CD1c-positive myeloid dendritic cell (primary cell): Measurements from ENCODE around the gene DDOST.

Source experiments
- DNase-seq: peaks from one replicate; pipeline ENCODE4 v3.0.0-alpha.2; 2016; ENCODE audit errors: extremely low spot score

DDOST gene

DNA sequence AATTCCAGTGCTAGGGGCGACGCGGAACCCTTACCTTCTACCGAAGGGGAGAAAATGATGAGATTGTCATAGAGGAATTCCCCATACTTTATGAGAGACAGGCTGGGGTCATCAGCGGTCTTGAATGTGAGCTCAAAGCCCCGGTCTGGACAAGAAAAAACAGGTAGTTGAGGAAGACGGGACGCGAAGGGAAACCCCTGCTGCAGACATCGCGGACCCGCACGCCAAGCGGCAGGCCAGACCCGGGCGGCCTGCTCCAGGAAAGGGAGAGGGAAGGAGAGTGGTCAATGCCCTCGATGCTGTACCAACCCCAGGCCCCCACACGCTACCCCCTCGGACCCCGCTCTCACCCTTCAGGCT lies 342 bp downstream of the DDOST start:
- DNase-seq = peak; percentile 7

DNA sequence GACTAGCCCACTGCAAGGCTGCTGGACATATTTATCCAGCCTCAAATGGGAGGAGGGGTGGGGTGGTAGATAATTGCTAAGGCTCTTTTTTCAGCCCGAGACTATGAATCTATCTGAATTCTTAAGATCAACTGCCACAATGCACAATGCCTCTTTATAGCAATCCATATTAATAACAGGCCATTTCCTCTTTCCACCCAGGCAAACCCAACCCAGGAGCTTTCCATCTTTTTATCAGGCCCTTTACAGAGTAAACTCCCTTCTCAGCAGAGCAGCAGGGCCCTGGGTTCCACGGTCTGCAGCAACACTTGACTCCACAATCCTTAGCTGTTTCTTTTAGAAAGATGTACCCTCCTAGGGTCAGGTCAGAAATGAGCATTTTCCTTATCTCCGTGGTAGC lies 806 bp downstream of the DDOST start:
- DNase-seq = no peak

DNA sequence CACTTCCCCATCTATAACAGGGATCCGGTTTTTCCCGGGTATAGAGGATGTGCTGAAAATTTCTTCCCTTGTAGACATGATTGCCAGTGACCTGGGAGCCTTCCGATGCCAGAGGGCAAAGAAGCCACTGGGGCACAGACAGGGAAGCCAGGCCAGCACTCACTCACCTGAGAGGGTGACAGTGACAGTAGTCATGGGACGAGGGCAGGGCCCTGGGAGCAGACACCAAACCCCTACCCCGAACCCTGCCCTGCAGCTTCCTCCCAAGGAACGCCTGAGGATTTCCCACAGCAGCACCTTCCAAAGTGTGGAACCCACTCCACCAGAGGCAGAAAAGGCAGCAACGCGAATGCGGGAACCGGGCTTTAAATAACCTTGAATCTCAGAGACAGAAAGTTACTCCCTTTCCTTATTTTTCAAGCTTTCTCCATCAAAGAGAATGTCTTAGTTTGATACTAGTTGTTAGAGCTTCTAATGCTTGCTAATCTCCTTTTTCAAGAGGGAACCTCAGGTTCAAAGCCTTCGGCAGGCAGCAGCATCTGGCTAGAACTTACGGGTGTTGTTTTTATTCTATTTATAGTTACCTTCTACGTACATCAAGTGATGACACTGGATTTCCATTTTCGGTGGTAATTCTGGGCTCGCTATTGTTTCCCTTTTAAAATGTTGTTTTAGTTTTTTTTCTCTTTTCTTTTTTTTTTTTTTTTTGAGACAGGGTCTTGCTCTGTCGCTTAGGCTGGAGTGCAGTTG lies 2.8 kb downstream of the DDOST start:
- no peak for DNase-seq

DNA sequence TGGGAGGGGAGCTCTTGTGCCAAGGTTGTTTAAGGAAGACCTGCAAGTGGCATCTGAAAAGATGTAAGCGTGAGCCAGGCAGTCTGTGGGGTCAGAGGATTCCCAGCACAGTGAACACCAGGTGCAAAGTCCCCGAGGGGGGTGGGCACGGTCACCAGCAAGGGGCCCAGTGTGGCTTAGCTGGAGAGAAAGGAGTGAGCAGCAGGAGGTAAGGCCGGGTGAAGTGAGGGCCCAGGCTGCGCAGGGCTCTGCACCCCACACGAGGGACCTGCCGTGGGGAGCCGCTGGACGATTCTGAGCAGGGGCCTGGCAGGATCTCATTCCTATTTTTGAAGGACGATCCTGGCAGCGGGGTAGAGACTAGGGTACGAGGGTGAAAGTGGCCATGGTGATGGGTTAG lies 4.1 kb downstream of the DDOST start:
- DNase-seq = no peak

DNA sequence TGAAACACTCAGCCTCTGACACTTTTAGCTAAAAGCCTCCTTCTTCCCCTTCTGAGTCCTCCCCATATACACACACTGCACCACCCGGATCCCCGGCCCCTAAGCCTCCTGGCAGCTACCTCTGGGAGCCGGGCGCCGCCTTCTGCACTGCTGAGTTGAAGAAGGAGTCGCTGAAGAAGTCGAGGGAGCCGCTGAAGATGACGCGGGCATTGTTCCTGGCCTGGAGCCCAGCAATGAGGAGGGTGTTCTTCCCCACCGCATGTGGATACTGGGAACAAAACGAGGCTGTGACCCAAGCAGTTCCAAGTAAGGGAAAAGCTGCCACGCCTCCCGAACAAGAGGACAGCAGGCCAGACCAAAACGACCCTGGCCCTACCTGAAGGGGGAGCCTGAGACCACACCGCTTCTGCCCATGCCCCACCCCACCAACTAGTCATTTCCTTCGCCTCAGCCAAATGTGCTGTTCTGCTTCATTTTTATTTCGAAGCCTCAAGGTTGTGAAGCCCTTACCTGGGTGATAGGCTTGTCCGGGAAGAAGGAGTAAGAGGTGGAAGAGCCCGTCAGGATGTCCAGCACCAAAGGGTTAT lies 7.0 kb downstream of the DDOST start:
- DNase-seq = no peak

DNA sequence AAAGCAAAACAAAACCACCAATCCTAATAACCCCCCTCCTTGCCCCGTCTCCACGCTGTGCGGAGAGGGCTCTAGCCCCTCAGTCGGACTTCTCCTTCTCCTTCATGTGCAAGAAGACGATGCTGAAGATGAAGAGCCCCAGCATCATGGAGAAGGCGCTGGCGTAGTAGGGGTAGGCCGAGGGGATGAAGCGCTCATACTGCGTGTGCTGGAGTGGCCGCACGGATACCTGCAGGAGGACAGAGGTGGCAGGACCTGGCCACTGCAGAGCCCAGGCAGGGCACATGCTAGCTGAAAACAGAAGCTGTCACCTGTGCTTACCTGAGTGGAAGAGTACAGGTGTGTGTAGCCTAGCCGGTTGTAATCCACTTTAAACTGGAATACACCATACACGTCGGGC lies 8.9 kb downstream of the DDOST start:
- DNase-seq = no peak

DNA sequence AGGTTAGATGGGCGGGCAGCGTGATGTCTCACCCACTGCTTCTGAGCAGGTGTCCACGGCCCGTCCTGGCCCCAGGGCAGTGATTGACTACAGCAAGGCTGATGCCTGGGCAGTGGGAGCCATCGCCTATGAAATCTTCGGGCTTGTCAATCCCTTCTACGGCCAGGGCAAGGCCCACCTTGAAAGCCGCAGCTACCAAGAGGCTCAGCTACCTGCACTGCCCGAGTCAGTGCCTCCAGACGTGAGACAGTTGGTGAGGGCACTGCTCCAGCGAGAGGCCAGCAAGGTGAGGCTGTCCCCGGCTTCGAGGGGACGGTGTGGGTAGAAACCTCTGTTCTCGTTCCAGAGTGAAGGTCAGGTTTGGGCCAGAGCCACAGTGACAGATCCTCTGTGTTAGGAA lies 12.2 kb downstream of the DDOST start:
- no peak for DNase-seq

DNA sequence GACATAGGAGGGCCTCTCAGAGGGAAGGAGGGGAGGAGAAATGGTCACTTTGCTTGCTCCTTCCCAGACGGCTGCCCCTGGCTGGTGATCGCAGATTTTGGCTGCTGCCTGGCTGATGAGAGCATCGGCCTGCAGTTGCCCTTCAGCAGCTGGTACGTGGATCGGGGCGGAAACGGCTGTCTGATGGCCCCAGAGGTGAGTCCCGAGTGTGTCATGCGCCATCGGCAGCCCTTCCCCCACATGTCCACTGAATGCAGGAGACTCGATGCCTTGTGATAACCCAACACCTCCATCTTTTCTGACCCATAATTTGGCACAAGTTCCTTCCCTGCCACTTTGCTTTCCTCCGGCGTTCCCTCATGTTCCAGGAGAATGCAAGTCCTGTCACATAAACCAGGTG lies 12.7 kb downstream of the DDOST start:
- no peak for DNase-seq

DNA sequence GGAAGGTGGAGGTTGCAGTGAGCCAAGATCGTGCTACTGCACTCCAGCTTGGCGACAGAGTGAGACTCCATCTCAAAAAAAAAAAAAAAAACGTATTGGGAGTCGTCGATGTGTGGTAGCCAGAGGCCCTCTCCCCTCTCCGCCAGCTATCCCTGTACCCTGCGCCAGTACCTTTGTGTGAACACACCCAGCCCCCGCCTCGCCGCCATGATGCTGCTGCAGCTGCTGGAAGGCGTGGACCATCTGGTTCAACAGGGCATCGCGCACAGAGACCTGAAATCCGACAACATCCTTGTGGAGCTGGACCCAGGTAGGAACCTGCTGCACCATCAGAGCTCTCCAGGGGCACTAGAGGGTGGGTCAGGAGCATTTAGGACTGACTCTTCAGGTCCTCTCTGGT lies 15.8 kb downstream of the DDOST start:
- no peak for DNase-seq

DNA sequence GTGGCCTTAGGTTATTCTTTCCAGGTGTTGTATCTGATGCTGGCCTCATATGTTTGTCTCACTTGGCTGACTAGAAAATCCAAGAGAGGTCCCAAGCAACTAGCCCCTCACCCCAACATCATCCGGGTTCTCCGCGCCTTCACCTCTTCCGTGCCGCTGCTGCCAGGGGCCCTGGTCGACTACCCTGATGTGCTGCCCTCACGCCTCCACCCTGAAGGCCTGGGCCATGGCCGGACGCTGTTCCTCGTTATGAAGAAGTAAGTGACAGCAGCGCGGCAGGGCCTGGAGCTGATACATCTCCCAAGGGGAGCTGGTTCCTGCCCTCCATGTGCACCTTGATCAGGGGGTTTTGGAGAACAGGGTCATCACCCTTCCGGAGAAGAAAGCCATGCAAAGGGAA lies 16.8 kb downstream of the DDOST start:
- DNase-seq = no peak

DNA sequence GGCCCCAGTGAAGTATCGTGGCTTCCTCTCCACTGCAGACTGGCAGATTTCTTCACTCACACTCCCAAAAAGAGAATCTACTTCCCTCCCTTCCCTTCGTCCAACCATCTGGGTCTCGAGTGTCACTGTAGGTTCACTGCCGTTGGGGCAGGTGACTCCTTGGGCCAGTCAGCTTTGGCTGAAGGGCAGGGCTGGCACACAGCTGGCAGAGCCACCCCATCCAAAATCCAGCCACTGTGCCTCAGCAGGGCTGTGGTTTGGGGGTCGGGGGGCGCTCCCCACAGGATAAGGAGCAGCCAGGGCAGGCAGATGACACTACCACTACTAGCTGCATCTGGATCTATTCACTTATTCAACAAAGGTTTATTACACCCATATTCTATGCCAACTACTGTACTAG lies 18.1 kb downstream of the DDOST start:
- no peak for DNase-seq

DNA sequence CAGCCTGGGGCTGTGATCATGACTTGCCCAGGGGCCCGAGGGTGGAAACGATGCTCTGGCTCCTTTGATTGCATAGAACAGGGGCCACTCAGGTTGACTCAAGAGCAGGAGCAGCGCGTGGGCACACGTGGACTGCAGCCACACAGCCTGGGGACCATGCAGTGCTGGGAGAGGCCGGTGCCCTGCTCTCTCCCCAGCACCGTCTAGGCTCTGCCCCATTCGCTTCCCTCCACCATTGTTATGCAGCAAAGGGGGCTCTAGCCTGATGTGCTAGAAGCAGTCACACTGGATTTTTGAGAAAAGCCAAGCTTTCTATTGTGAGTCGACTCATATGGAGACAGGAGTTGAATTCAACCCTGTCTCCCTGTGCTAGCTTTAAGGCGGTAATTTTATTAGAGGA lies 19.2 kb downstream of the DDOST start:
- no peak for DNase-seq

DNA sequence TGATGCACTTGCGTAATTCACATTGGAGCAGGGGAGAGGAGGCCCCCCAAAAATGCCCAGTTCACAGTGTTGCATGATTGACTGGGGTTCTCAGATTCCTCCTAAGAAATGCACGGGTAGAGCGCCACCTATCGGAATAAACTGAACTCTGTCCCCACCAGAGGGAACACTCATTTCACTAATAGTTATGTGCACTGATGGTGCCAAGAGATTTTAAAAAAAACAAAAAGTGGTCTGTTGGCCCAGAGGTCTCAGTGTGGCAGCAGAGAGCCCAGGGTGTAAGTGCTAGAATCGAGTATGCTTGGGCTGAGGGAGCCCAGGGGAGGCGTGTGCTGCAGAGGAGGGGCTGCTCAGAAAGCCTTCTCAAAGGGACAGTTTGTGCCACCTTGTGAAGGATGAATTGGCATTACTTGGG lies 21.0 kb downstream of the DDOST start:
- DNase-seq = peak; percentile 77

DNA sequence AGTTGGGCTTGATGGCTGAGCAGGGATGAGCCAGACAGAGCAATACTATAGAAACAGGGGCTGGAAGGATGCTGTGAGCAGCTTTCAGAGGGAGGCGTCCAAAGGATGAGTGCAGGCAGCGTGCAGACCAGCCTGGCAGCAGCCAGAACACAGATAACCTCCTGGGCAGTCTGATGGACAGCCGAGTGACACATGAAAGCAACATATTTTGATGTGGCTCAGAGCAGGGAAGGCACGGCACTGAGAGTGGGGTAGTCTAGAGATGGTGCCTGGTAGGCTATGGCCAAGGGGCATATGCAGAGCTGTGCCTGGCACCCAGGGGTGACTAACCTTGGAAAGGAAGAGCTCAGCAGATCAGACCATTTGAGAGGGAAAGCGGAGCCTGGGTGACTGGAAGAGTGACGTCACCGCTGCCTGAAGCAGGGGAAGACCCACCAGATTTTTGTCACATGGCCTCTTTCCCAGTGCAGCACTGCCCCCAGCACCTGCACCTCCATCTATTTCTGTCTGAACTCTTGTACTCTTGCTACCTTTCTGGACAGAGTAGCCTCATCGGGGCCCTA lies 24.3 kb downstream of the DDOST start:
- DNase-seq = no peak

DNA sequence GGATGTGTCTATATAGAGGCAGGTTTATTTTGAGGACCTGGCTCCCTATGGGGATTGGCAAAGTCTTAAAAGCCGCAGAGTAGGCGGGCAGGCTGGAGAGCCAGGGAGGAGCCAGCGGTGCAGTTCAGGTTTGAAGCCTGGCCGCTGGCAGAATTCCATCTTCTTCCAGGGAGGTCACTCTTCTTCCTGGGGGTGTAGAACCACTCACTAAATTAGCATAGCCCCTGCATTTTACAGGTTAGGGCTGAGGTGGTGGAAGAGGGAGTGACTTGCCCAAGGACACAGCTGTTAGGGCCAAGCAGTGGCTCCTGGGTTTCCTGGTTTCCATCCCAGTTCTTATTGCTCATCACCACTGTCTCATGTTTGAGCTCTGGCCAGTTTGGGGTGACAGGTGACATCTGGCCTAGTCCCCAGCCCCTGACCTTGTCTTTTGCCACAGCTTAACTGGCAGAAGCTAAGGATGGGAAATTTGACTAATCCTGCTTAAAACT lies 26.5 kb downstream of the DDOST start:
- DNase-seq = peak; percentile 26

DNA sequence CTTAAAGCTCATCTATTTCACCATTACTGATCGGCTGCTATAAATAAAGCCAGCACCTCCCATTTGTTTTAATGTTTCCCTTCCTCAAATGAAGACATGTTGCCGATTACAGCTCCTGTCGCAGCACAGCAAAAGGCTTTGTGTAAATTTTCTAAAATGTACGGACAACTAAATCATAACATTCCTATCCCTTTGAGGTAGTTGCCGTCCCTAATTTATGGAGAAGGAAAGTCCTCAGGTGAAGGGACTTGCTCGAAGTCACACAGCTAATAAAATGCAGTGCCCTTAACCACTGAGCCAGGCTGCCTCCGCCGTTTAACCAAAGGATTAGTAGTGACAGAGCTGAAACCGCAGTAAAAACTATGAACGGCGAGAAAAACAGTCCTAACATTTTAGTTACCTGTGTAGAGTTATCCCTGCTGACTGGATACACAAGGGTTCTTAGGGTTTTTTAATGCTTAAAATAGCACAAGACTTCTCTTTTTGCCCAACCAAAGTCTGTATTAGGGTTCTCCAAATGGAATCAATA lies 27.0 kb downstream of the DDOST start:
- DNase-seq = no peak

DNA sequence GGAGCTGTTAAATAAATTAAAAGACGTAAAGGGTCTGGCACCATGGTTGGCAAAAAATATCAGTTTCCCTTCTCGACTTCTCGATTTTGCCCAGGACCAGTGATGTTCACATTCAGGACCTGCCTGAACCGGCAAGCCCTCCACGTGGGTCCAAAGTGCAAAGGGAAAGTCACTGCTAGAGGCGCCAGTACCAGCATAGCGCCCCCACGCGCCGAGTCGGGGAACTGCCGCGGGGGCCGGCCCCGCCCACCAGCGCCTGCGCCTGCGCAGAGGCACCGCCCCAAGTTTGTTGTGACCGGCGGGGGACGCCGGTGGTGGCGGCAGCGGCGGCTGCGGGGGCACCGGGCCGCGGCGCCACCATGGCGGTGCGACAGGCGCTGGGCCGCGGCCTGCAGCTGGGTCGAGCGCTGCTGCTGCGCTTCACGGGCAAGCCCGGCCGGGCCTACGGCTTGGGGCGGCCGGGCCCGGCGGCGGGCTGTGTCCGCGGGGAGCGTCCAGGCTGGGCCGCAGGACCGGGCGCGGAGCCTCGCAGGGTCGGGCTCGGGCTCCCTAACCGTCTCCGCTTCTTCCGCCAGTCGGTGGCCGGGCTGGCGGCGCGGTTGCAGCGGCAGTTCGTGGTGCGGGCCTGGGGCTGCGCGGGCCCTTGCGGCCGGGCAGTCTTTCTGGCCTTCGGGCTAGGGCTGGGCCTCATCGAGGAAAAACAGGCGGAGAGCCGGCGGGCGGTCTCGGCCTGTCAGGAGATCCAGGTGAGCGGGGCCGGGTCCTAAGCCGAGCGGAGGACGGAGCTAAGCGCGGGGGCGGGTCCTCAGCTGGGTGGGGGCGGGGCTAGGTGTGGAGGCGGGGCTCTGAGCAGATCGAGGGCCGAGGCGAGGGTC lies 27.7 kb downstream of the DDOST start, which contains the start of gene PINK1:
Gene PINK1 (plus strand): TSS at position 269 of the 875 bp plus-strand sequence. CDS start 91 bp downstream, at position 360.
- DNase-seq = peak; percentile 94

DNA sequence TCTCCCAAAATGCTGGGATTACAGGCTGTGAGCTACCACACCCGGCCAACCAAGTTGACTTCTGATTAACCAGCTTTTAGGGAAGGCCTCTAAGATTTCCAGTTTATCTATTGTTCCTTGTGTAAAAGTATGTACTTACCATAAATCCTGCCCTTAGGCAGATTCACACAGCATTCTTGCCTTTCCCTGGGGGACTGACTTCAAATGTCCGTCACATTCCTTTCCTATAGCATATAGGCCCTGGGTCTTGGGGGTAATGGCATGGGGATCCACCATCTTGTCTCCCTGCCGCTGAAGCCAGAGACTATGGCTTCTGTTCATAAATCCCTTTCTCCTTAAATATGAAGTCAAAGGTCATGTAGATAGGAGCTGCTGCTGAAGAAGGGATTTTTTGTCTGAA lies 28.8 kb downstream of the DDOST start:
- DNase-seq = no peak

DNA sequence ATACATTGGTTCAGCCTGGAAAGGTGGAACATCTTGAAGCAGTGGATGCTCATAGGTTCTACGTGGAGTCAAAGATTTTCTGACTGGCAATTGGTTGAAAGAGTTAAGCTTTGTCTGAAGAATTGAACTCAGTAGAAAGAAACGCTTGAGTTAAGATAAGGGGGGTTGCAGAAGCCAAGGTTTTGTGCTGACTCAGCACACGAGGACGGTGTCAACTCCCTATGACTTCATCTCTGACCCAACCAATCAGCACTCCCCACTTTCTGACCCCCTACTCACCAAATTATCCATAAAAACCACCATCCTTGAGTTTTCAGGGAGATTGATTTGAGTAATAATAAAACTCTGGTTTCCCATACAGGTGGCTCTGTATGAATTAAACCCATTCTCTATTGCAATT lies 30.4 kb downstream of the DDOST start:
- no peak for DNase-seq

DNA sequence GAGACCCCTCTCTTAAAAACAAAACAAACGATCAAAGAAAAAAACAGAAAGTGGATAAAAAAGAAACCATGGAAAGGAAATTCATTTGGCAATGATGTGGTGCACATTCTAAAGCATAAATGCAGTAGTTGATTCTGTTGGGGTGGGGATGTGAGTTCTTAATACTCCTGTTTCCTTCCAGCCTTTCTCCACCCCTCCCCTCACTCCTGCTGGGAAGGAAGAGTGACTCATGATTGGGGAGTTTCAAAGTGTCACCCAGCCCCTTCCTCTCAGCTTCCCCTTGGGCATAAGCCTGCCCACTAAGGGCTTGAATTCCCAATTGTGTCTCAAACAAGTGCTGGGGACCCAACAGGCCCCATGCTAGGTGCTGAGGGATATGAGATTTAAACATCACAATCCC lies 34.6 kb downstream of the DDOST start:
- no peak for DNase-seq

DNA sequence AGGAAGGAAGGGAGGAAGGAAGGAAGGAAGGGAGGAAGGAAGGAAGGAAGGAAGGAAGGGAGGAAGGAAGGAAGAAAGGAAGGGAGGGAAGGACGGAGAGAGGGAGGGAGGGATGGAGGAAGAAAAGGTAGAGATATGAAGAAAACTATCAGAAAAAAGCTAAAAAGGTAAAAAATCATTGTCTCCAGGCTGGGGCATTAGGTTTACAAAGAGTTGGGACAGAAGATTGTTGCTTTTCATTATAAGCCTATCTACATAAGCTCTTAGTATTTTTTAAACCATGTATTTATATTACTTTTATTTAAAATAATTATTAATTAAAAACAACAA lies 35.1 kb downstream of the DDOST start:
- DNase-seq = no peak
